ENCODE results near the gene RASGEF1B.

GRCh38 chr4:81424816-81425755, 46.6 kb downstream of the RASGEF1B start:
- TF ChIP-seq POLR2A (IDR thresholded peaks at IDR 0.05) (no peak), CTCF (IDR thresholded peaks at IDR 0.05) (no peak)
